CD1c-positive myeloid dendritic cell (primary cell): ENCODE measurements around the gene EIF5.

Experiments
- DNase-seq: peaks from one replicate; pipeline ENCODE4 v3.0.0-alpha.2; 2016; ENCODE audit errors: extremely low spot score

The EIF5 gene

GRCh38 chr14:103370087-103370486 is 36.0 kb downstream of the EIF5 start:
- no peak for DNase-seq

GRCh38 chr14:103372017-103372416 is 38.0 kb downstream of the EIF5 start:
- no peak for DNase-seq

DNA sequence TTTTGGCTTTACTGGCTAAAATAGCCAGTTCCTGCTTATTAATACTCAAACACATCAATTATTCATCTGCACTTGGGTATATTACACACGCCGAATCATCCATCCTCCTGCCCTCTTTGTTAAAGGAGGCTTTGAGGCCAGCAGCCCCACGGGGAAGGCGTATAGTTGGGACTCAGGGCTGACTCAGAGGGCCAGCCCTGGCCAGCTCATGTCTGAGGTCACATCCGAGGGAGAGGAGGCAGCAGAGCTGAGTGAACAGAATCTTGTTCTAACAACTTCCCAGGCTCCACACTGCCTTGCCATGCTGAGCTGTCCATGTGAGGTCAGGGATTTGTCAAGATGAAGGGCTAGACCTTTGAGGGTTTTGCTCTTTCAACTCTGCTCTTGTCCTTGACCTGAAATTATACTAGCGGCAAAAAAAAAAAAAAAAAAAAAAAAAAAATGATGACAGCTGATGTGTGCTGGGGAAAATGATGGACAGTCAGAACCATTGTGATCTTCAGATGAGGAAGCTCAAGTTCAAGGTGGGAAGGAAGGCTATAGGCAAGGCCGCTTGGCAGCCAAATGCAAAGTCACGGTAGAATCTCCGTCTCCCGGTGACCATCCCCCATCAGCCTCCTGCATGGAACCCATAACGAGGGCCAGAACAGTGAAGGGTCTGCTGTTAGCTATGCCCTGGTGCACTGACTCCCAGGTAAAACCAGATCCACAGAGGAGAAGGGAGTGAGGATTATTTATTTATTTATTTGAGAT is 38.7 kb downstream of the EIF5 start:
- DNase-seq = peak; percentile 49

GRCh38 chr14:103374121-103374520 is 40.1 kb downstream of the EIF5 start:
- DNase-seq = no peak

GRCh38 chr14:103377522-103378037 is 43.5 kb downstream of the EIF5 start:
- no peak for DNase-seq

DNA sequence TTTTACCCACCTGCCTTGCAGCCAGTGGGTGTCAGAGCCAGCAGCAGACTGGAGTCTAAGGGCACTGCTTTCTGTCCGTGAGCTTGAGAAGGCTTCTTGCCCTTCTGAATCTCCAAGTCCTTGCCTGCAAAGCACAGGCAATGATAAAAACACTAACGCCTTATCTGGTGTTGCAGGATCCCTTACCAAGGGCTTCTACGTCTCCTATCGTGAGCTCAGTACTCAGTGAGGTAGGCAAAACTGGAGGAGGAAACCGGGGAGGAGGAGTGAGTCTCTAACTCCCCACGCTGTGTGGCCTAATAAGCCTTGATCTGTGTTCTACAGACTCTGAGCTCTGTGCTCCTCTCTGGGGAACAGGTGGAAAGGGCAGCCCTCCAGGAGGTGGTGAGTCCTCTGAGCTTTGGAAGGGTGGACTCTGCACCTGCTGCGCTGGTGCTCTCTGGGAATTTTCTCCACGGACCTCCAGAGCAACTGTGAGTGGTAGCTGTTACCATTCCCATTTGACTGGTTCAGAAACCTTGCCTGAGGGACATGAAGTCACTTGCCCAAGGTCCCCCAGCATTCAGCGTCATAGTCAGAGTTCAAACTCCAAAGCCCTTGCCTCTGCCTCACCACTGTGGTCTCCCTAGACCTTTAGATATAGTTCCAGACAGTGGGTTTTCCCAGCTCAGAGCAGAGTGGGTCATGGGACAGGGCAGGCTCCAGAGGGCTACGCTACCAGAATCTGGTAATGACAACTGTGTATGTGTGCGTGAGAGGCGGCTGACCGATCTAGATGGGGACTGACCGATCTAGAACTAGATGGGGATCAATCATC is 44.2 kb downstream of the EIF5 start:
- no peak for DNase-seq

GRCh38 chr14:103380719-103381377 is 46.8 kb downstream of the EIF5 start:
- peak; percentile 43 for DNase-seq

- DNase-seq = peak; percentile 81
Observed at GRCh38 chr14:103382376-103382775, 48.3 kb downstream of the EIF5 start.

DNA sequence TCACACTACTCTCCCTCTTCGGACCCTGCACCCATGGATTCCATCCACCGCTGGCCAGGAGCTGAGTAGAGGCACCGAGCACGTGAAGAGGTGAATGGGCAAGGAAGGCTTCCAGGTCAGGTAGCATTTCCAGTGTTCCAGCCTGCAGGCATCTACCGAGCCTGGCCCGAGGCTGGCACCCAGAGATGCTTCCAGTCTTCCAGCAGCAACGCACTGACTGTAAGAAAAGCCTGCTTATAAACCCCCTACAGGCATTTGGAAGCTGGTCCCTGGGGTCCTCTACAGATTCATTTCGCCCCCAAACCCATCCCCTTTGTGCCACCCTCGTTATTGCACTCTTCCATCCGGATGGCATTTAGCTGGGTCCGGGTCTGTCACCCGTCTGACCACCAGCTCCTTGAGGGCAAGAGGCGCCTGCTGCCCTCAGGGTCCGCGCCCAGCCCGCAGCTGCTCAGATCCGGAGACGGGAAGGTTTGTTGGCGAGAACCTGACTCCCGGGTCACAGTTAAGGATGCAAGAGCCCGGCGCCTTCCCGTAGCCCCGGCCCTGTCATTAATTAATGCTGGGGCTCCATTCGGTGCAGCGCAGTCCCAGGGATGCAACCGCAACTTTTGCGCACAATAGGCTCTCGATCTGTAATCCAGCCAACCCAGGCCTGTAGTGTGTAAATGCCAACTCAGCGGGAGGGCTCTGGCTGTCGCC is 50.6 kb downstream of the EIF5 start:
- no peak for DNase-seq

DNA sequence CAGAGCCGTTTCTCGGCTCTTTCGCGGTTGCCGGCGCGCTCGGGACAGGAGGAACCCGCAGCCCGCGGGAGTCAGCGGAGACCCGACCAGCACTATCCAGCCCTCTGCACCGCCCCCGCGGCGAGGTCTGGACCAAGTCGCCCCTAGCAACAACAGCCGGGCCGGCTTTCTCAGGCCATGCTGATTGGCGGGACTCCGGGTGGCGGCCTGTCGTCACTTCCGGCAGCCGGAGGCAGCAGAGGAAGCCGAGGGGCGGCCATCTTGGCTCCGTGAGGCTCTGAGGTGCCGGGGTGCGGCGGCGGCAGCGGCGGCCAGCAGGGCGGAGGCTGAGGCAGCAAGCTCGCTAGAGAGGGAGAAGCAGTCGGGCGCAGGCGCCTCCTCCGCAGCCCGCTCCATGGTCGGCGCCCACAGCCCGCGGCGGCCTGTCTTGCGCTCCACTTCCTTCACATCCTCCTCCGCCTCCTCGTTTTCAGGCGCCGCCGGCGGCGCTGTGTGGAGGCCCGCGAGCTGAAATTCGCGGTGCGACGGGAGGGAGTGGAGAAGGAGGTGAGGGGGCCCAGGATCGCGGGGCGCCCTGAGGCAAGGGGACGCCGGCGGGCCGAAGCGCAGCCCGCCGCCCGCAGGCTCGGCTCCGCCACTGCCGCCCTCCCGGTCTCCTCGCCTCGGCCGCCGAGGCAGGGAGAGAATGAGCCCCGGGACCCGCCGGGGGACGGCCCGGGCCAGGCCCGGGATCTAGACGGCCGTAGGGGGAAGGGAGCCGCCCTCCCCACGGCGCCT is 51.3 kb downstream of the EIF5 start, which contains the start of gene MARK3:
Gene MARK3 (plus strand): TSS at position 264 of the 777 bp plus-strand sequence. CDS start 615 bp downstream, outside the sequence.
- DNase-seq = peak; percentile 99

DNA sequence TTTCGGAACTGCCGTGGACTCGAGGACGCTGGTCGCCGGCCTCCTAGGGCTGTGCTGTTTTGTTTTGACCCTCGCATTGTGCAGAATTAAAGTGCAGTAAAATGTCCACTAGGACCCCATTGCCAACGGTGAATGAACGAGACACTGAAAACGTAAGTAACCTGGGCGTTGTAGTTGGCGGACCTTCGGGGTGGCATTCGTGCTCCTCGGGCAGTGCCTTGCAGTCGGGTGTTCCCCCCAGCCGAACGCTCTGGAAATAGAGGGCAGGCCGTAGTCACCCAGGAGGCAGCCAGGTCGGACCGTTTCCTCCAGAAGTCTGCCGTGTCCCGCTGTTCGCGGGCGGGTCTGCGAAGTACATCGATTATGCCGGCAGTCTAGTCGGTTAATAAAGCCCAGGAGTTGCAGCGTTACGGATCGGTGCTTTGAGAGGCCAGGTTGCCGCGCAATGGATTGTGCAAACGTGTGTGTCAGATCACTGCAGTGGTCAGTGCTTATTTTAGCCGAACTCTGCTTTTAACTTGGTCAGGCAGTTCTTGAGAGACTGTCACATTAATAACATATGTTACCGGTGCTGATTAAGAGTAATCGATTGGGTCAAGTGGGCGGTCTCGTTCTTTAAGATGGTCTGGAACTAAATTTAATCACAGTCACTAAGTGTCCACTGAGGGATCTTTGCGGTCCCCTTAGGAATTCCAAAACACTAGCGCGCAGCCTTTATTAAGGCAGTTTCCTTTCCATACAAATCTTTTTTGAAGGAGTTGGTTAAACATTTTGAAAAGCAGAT is 52.1 kb downstream of the EIF5 start:
- DNase-seq = no peak

DNA sequence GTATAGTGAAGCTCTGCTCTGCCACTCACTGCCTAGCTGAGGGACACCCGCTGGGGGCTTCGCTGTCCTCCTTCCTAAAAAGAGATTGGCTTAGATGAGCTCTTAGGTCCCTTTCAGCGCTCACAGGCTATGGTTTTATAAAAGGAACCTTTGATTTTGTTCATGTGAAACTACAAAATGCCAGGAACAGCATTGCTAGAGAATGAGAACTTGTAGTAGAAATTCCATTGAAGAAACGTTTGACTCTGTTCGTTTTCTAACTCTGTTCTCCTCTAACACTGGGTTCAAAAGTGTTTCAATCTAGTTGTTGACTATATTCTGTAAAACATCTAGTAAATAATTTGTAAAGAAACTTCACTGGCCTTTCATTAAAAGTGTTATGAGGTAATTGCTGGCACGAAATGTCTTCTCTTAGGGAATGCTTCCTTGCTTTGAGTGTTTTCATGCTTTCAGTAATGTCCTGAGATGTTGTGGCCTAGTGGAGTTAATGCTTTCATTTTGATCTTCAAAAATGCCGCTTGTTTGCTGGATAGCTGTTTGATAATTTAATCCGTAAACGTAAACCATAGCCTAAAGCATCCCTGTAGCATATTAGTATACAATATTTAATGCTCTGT is 52.8 kb downstream of the EIF5 start:
- peak; percentile 37 for DNase-seq

DNA sequence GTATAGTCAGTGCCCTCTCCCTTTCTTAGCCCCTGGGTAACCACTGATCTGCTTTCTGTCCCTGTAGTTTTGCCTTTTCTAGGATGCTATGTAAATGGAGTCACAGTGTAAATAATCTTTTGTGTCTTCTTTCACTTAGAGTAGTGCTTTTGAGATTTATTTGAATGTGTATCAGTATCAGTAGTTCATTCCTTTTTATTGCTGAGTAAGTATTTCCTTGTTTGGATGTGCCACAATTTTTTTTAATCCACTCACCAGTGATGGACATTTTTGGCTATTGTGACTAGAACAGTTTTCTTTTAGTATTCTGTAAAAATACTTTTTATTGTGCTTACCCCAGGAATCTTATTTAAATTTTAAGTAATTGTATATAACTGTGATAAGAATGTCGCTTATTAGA is 54.6 kb downstream of the EIF5 start:
- no peak for DNase-seq

GRCh38 chr14:103390605-103391004 is 56.6 kb downstream of the EIF5 start:
- no peak for DNase-seq

- peak; percentile 79 for DNase-seq
Observed at GRCh38 chr14:103391048-103391447, 57.0 kb downstream of the EIF5 start.

DNA sequence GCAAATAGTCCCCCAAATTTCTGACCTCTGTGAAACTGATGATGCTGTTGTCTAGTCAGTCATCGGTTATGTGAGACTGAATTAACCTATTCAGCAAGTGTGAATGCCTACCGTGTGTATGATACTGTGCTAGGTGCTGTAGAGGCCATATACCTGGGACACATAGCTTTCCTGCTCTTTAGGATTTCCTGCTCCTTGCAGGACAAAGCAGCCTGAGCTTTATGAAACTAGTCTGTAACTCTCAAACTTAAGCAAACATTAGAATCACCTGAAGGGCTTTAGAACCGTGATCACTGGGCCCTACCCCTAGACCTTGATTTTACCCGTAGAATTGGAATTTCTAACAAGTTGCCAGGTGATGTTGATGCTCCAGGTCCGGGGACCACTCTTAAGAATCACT is 58.1 kb downstream of the EIF5 start:
- no peak for DNase-seq

DNA sequence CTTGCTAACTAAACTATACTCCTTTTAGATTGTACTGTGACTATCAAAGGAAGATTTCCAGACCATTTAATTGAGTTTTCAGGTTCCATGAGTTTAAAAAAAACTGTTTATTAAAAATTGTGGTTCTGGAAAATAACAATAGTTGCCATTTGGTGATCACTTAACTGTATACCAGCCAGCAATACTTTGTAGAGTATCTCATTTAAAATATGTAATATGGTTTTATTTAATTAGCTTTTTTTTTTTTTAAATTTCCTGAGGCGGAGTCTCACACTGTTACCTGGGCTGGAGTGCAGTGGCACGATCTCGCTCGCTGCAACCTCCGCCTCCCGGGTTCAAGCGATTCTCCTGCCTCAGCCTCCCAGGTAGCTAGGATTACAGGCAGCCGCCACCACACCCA is 58.5 kb downstream of the EIF5 start:
- no peak for DNase-seq

DNA sequence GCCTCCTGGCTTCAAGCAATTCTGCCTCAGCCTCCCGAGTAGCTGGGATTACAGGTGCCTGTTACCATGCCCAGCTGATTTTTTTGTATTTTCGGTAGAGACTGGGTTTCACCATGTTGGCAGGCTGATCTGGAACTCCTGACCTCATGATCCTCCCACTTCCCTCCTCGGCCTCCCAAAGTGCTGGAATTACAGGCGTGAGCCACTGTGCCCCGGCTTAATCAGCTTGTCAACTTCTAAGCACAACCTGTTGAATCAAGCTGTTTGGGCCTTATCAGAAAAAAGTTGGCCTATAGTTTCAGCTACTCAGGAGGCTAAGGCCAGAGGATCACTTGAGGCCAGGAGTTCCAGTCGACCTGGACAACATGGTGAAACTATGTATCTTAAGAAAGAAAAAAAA is 59.0 kb downstream of the EIF5 start:
- DNase-seq = peak; percentile 51
